Ascending aorta (tissue), 2 donors: Measurements from ENCODE around the gene XIRP2. TPM values are rescaled to one million over a fixed set of nuclear protein-coding genes. Genes with fewer than 3 reads are reported as not detected.

Source experiments
- DNase-seq, 2 donors: peaks; one replicate each; pipeline ENCODE4 v3.0.0-alpha.2; 2019; ENCODE audit warnings: low spot score in 2 of 2
- H3K27ac ChIP-seq, 2 donors: fragments of 200-600 bp; sonication (generic); one replicate each; pipeline ENCODE4 v1.5.1; 2016 to 2017; ENCODE audit warnings: mild to moderate bottlenecking in 1 of 2
- H3K27me3 ChIP-seq: fragments of 200-600 bp; sonication (generic); one replicate; pipeline ENCODE4 v1.5.1; 2017
- H3K36me3 ChIP-seq, 2 donors: fragments of 200-600 bp; sonication (generic); one replicate each; pipeline ENCODE4 v1.5.1; 2016
- H3K4me1 ChIP-seq, 2 donors: fragments of 200-600 bp; sonication (generic); one replicate each; pipeline ENCODE4 v1.5.1; 2016 to 2017; ENCODE audit warnings: mild to moderate bottlenecking in 1 of 2
- H3K4me3 ChIP-seq, 2 donors: fragments of 200-600 bp; sonication (generic); one replicate each; pipeline ENCODE4 v1.5.1; 2016 to 2017; ENCODE audit warnings: mild to moderate bottlenecking in 1 of 2
- H3K9me3 ChIP-seq, 2 donors: fragments of 200-600 bp; sonication (generic); one replicate each; pipeline ENCODE4 v1.5.1; 2016
- CTCF ChIP-seq, 3 experiments: fragments of 200-600 bp in 2 of 3; fragments of 450-650 bp in 1 of 3; sonication (generic) in 2 of 3; IDR thresholded peaks; one replicate each; pipeline ENCODE4 v1.5.1; 2016 to 2019; ENCODE audit warnings: antibody characterized with exemption in 3 of 3, mild to moderate bottlenecking in 1 of 3, moderate library complexity in 1 of 3
- intact Hi-C: fragments of 100-400 bp; cut with DNase I; formaldehyde crosslinking; loops from one replicate; pipeline ENCODE4 v1.15.1; 2023
- total RNA-seq: library from RNA; depleted of rRNA; stranded (reverse); fragments of >200 nt; gene quantifications from one replicate; pipeline ENCODE4 v1.1.0, GENCODE V29; 2016

The XIRP2 gene
- total RNA-seq, 1 donor from 2014 or later, result 1.2 TPM

DNA sequence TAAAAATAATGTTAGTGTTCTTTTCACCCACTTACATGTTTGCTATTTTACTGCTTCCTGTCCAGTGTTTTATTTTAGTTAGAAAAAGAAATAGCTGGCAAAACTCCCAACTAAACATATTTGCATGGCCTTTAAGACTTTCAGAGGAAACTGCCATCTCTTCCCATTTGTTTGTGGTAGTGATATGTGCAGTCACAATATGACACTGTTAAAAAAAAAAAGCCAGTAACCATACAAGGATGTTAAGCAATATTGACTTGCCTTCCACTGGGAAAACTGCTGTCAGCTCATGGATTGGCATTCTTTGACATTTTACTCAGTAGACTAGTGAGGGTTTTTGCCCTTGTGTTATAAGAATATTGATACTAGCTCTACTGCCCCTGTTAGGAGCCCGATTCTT lies 29.1 kb downstream of the XIRP2 start:
- no peaks in the 10 kb centered on the region for H3K27me3 ChIP-seq
- no peaks in the 10 kb centered on the region for H3K4me1 ChIP-seq
- no peaks in the 10 kb centered on the region for H3K36me3 ChIP-seq
- no peak for TF ChIP-seq CTCF (IDR thresholded peaks at IDR 0.05)
- no peak overlapping the region for H3K4me3 ChIP-seq
- no peak for DNase-seq
- intact Hi-C loops, result no loop called here
- H3K9me3 ChIP-seq, result no peaks in the 10 kb centered on the region
- no peak overlapping the region for H3K27ac ChIP-seq

GRCh38 chr2:166921261-166921896 lies 33.1 kb downstream of the XIRP2 start:
- DNase-seq, result no peak
- intact Hi-C loops, result no loop called here
- H3K9me3 ChIP-seq, result no peaks in the 10 kb centered on the region
- TF ChIP-seq CTCF (IDR thresholded peaks at IDR 0.05), result no peak
- no peaks in the 10 kb centered on the region for H3K4me1 ChIP-seq
- no peaks in the 10 kb centered on the region for H3K27me3 ChIP-seq
- H3K27ac ChIP-seq, result no peak overlapping the region
- no peak overlapping the region for H3K4me3 ChIP-seq
- H3K36me3 ChIP-seq, result no peaks in the 10 kb centered on the region

DNA sequence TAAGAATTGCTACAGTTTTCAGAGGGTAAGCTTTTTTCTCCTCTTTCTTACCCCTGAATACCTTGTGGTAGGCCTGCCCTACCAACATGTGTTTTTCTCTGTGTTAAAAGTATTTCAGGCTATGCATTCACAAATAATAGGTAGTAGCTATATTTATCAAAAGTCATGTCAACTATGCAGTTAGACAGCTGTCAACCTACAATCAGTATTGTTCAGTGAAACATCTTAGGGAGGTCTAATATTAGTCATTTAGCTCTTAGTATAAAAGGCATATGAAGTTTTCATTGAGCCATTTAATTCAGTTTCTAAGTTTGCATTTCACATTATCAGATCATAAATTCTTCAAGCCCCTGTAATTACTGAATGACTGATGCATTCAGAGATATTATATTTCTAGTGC lies 36.7 kb downstream of the XIRP2 start:
- no peak for TF ChIP-seq CTCF (IDR thresholded peaks at IDR 0.05)

DNA sequence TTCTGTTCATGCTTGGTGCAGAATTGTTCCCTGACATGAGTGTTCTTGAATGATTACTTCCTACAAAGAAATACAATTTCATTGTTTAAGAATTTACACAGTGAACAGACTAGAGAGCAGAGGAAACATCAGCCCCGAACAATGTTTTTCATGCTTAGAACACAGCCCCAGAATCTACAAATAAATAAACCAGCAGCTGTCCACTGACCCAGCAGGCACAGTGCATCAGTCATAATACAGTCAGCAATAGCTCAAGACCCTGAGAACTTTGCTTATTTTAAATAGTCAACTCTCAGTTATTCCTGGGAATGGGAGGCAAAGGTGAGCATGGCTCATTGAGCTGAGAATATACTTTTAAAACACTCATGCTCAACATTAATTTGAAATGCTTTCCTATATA lies 38.4 kb downstream of the XIRP2 start:
- intact Hi-C loops, result no loop called here

More for the DNA sequence above, 36.7 kb downstream of the XIRP2 start:
- Histone ChIP-seq H3K4me1 (no peaks in the 10 kb centered on the region), H3K4me3 (no peak overlapping the region), H3K27ac (no peak overlapping the region), H3K9me3 (no peaks in the 10 kb centered on the region), H3K36me3 (no peaks in the 10 kb centered on the region), H3K27me3 (no peaks in the 10 kb centered on the region)
- intact Hi-C loops, result no loop called here
- DNase-seq, result no peak

GRCh38 chr2:166932032-166932431 lies 43.8 kb downstream of the XIRP2 start:
- TF ChIP-seq CTCF (IDR thresholded peaks at IDR 0.05), result no peak
- peaks cover 0 to 3% of the 10 kb centered on the region in 2 donors for H3K9me3 ChIP-seq
- H3K4me1 ChIP-seq, result no peaks in the 10 kb centered on the region
- H3K4me3 ChIP-seq, result no peak overlapping the region
- no peak overlapping the region for H3K27ac ChIP-seq
- no peak for DNase-seq
- H3K27me3 ChIP-seq, result no peaks in the 10 kb centered on the region
- intact Hi-C loops, result no loop called here
- H3K36me3 ChIP-seq, result no peaks in the 10 kb centered on the region

More for the DNA sequence above, 38.4 kb downstream of the XIRP2 start:
- Histone ChIP-seq H3K4me1 (no peaks in the 10 kb centered on the region), H3K36me3 (no peaks in the 10 kb centered on the region), H3K27me3 (no peaks in the 10 kb centered on the region), H3K27ac (no peak overlapping the region), H3K4me3 (no peak overlapping the region), H3K9me3 (no peaks in the 10 kb centered on the region)
- no peak for TF ChIP-seq CTCF (IDR thresholded peaks at IDR 0.05)
- no peak for DNase-seq

DNA sequence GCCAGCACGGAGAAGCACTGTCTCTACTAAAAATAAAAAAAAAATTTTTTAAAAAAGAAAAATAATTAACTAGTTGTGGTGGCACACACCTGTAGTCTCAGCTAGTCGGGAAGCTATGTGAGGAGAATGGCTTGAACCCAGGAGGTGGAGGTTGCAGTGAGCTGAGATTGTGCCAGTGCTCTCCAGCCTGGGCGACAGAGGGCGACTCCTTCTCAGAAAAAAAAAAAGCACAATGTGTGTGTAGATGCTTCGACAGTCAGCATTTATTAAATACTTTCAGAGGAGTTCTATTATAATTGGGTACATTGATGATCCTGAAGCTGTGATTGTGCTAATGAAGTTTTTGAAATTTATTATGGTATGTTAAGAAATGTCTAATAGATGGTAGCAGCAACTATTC lies 46.5 kb downstream of the XIRP2 start:
- TF ChIP-seq CTCF (IDR thresholded peaks at IDR 0.05), result no peak
- intact Hi-C loops, result no loop called here
- Histone ChIP-seq H3K36me3 (no peaks in the 10 kb centered on the region), H3K27ac (no peak overlapping the region), H3K9me3 (peaks cover 0 to 3% of the 10 kb centered on the region in 2 donors), H3K4me3 (no peak overlapping the region), H3K27me3 (no peaks in the 10 kb centered on the region), H3K4me1 (no peaks in the 10 kb centered on the region)
- DNase-seq, result no peak
